HG02763 (cell line): Measurements from ENCODE around the gene CABP7.

Experiments used
- ATAC-seq: cut with Tn5 transposase; IDR thresholded peaks from one replicate; pipeline ENCODE4 v1.9.1; 2021; ENCODE audit warnings: mild to moderate bottlenecking, moderate library complexity; ENCODE audit not compliant: unreplicated experiment

Gene CABP7

GRCh38 chr22:29702000-29702930 lies 17.5 kb upstream of the CABP7 start:
- ATAC-seq: no peak

GRCh38 chr22:29702931-29703501 lies 16.8 kb upstream of the CABP7 start:
- no peak for ATAC-seq

GRCh38 chr22:29703569-29704195 lies 16.1 kb upstream of the CABP7 start:
- ATAC-seq: no peak

GRCh38 chr22:29704528-29705285 lies 15.1 kb upstream of the CABP7 start:
- ATAC-seq: no peak

GRCh38 chr22:29705651-29706050 lies 14.2 kb upstream of the CABP7 start:
- ATAC-seq: no peak

GRCh38 chr22:29706486-29706885 lies 13.3 kb upstream of the CABP7 start:
- no peak for ATAC-seq

- no peak for ATAC-seq
These were observed 12.8 kb upstream of the CABP7 start for GRCh38 chr22:29707010-29707409.

GRCh38 chr22:29707471-29707870 lies 12.3 kb upstream of the CABP7 start:
- ATAC-seq: no peak

GRCh38 chr22:29710193-29710592 lies 9.6 kb upstream of the CABP7 start:
- ATAC-seq: no peak

GRCh38 chr22:29710922-29711593 lies 8.7 kb upstream of the CABP7 start:
- ATAC-seq: no peak

- no peak for ATAC-seq
These were observed 7.7 kb upstream of the CABP7 start for GRCh38 chr22:29712119-29712518.

GRCh38 chr22:29713156-29713727 lies 6.6 kb upstream of the CABP7 start:
- ATAC-seq: no peak

- ATAC-seq: no peak
These were observed 4.6 kb upstream of the CABP7 start for GRCh38 chr22:29715240-29715639.

GRCh38 chr22:29715705-29716104 lies 4.1 kb upstream of the CABP7 start:
- no peak for ATAC-seq

- no peak for ATAC-seq
These were observed 2.8 kb upstream of the CABP7 start for GRCh38 chr22:29716814-29717545.

GRCh38 chr22:29717789-29718188 lies 2.0 kb upstream of the CABP7 start:
- ATAC-seq: no peak

GRCh38 chr22:29718949-29719898 lies 579 bp upstream of the CABP7 start:
- no peak for ATAC-seq

- ATAC-seq: no peak
These were observed 1.1 kb downstream of the CABP7 start for GRCh38 chr22:29720811-29721323.
